Measurements from ENCODE around the gene PCDHGB6. TPM values are rescaled to one million over a fixed set of nuclear protein-coding genes. Genes with fewer than 3 reads are reported as not detected.

Gene PCDHGB6
- total and polyA plus RNA-seq, 2 experiments from 2014 or later, result 2.8 to 8.1 TPM

- no peaks in the 10 kb centered on the region for H4K20me1 ChIP-seq (replicated peaks; ENCODE audit: insufficient read depth)
- Mint-ChIP-seq H3K9me3 (peaks cover 54% of the 10 kb centered on the region), H3K36me3 (ENCODE audit: low read depth) (peaks cover 46% of the 10 kb centered on the region), H3K27ac (no peak within 1 kb of the TSS), H3K4me3 (no peak within 1 kb of the TSS), H3K4me1 (no peaks in the 10 kb centered on the region; the same call in 2 of the 3 replicates), H3K27me3 (ENCODE audit: insufficient read depth, low read depth, poor library complexity) (peaks cover 9% of the 10 kb centered on the region)
- DNase-seq (ENCODE audit: low spot score) (peak; percentile 60), ATAC-seq (no peak)
- H2AFZ ChIP-seq, result no peak within 1 kb of the TSS
- no peaks in the 10 kb centered on the region for H3K4me1 ChIP-seq (ENCODE audit: insufficient read depth)
- H3K4me2 ChIP-seq, result no peak within 1 kb of the TSS
- H3K27ac ChIP-seq (ENCODE audit: low read depth), result no peak within 1 kb of the TSS
- no peaks in the 10 kb centered on the region for H3F3A ChIP-seq (replicated peaks; ENCODE audit: low read depth)
- H3K9me2 ChIP-seq (ENCODE audit: insufficient read depth), result no peaks in the 10 kb centered on the region
- H3K79me2 ChIP-seq (replicated peaks; ENCODE audit: insufficient read depth), result no peaks in the 10 kb centered on the region; the same call in 1 of the 2 replicates
- no peaks in the 10 kb centered on the region for H3K27me3 ChIP-seq (ENCODE audit: insufficient read depth)
- H3K36me3 ChIP-seq (ENCODE audit: insufficient read depth), result 0 out of 2 replicates have a peak, but pooled peaks cover 11% of the 10 kb centered on the region
- no peak within 1 kb of the TSS for H3K4me3 ChIP-seq
- peak; percentile 45 to 48 for TF ChIP-seq CTCF (conservative IDR thresholded peaks at IDR 0.05; ENCODE audit: low read depth in 2 of 2)
- TF ChIP-seq, protein P1, sequence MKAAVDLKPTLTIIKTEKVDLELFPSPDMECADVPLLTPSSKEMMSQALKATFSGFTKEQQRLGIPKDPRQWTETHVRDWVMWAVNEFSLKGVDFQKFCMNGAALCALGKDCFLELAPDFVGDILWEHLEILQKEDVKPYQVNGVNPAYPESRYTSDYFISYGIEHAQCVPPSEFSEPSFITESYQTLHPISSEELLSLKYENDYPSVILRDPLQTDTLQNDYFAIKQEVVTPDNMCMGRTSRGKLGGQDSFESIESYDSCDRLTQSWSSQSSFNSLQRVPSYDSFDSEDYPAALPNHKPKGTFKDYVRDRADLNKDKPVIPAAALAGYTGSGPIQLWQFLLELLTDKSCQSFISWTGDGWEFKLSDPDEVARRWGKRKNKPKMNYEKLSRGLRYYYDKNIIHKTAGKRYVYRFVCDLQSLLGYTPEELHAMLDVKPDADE (IDR thresholded peaks at IDR 0.05), result no peak
Measured at GRCh38 chr5:141402553-141403243, 5.1 kb upstream of the PCDHGB6 start, which contains the start of gene PCDHGA9. Gene PCDHGA9 (plus strand): TSS chr5:141402778. CDS start chr5:141402953, 175 bp downstream.

GRCh38 chr5:141403387-141403786 is 4.4 kb upstream of the PCDHGB6 start:
- Histone ChIP-seq H3F3A (replicated peaks; ENCODE audit: low read depth) (no peaks in the 10 kb centered on the region), H3K9me2 (ENCODE audit: insufficient read depth) (no peaks in the 10 kb centered on the region), H4K20me1 (replicated peaks; ENCODE audit: insufficient read depth) (no peaks in the 10 kb centered on the region), H3K4me2 (no peak overlapping the region), H3K36me3 (ENCODE audit: insufficient read depth) (0 out of 2 replicates have a peak, but pooled peaks cover 11% of the 10 kb centered on the region), H3K27ac (ENCODE audit: low read depth) (no peak overlapping the region), H3K27me3 (ENCODE audit: insufficient read depth) (no peaks in the 10 kb centered on the region), H3K79me2 (replicated peaks; ENCODE audit: insufficient read depth) (peaks cover under 1% of the 10 kb centered on the region; the same call in 1 of the 2 replicates), H3K4me1 (ENCODE audit: insufficient read depth) (peaks cover 1% of the 10 kb centered on the region), H2AFZ (no peak overlapping the region), H3K4me3 (no peak overlapping the region)
- H3K27ac Mint-ChIP-seq, result no peak overlapping the region
- no peak for ATAC-seq
- peaks cover 9% of the 10 kb centered on the region for H3K27me3 Mint-ChIP-seq (ENCODE audit: insufficient read depth, low read depth, poor library complexity)
- H3K4me1 Mint-ChIP-seq, result peaks cover 2% of the 10 kb centered on the region
- H3K4me3 Mint-ChIP-seq, result no peak overlapping the region
- DNase-seq (ENCODE audit: low spot score), result no peak
- H3K9me3 Mint-ChIP-seq, result peaks cover 53% of the 10 kb centered on the region
- H3K36me3 Mint-ChIP-seq (ENCODE audit: low read depth), result peaks cover 46% of the 10 kb centered on the region
- TF ChIP-seq, protein P1 (IDR thresholded peaks at IDR 0.05), result no peak
- TF ChIP-seq EZH2phosphoT487 (IDR thresholded peaks at IDR 0.05; ENCODE audit: unreplicated experiment) (no peak), CTCF (conservative IDR thresholded peaks at IDR 0.05; ENCODE audit: low read depth in 2 of 2) (no peak), NANOG (IDR thresholded peaks at IDR 0.05; ENCODE audit: borderline replicate concordance) (no peak), ZNF114 (CRISPR knock-in tag; IDR thresholded peaks at IDR 0.05) (no peak), EZH2 (IDR thresholded peaks at IDR 0.05; ENCODE audit: low read depth, unreplicated experiment) (no peak)

All from GM23338 (cell line).